Ishikawa (cell line): ENCODE data around the gene COQ5.
A peak's percentile ranks its signal among the peaks of the same experiment; 100 is the strongest.

ENCODE experiments used
- CEBPB ChIP-seq: IDR thresholded peaks from 2 replicates; pipeline ENCODE4 v1.6.1; 2012
- CREB1 ChIP-seq: IDR thresholded peaks from 2 replicates; pipeline ENCODE4 v1.6.1; 2012; ENCODE audit warnings: low read depth
- EGR1 ChIP-seq: IDR thresholded peaks from 2 replicates; pipeline ENCODE4 v1.6.1; 2012
- EP300 ChIP-seq: IDR thresholded peaks from 2 replicates; pipeline ENCODE4 v1.6.1; 2012; ENCODE audit warnings: borderline replicate concordance
- FOXM1 ChIP-seq: IDR thresholded peaks from 2 replicates; pipeline ENCODE4 v1.6.1; 2012; ENCODE audit warnings: low read depth, borderline replicate concordance
- MAX ChIP-seq: IDR thresholded peaks from 2 replicates; pipeline ENCODE4 v1.6.1; 2012
- NFIC ChIP-seq: IDR thresholded peaks from 2 replicates; pipeline ENCODE4 v1.6.1; 2012
- RAD21 ChIP-seq: IDR thresholded peaks from 2 replicates; pipeline ENCODE4 v1.6.1; 2012; ENCODE audit warnings: low read depth
- REST ChIP-seq: IDR thresholded peaks from 2 replicates; pipeline ENCODE4 v1.6.1; 2012; ENCODE audit warnings: low read depth, mild to moderate bottlenecking
- TAF1 ChIP-seq: IDR thresholded peaks from 2 replicates; pipeline ENCODE4 v1.6.1; 2012; ENCODE audit warnings: low read depth, mild to moderate bottlenecking
- TCF12 ChIP-seq: IDR thresholded peaks from 2 replicates; pipeline ENCODE4 v1.6.1; 2012; ENCODE audit warnings: low read depth
- TEAD4 ChIP-seq: IDR thresholded peaks from 2 replicates; pipeline ENCODE4 v1.6.1; 2012
- YY1 ChIP-seq: IDR thresholded peaks from 2 replicates; pipeline ENCODE4 v1.6.1; 2012; ENCODE audit warnings: low read depth
- ZBTB7A ChIP-seq: IDR thresholded peaks from 2 replicates; pipeline ENCODE4 v1.6.1; 2012; ENCODE audit warnings: low read depth
- TF ChIP-seq, protein P1 (sequence below): IDR thresholded peaks from 2 replicates; pipeline ENCODE4 v1.6.1; 2012

COQ5 gene

DNA sequence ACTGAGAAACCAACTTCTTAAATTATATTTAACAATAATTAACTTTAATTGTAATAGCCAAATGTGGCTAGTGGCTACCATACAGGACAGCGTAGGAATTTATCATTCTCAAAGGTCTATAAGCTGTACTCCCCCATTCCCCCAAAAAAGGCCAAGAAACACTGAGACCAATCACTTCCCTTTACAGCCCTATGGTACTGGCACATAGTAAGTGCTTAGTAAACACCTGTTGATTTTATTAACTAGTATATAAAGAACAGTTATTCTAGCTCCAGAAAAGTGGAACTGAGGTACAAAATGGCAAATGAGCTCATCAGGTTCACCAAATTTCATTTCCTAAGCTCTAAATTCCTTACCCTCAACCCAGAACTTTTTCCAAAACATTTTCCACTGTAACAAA lies 53.3 kb downstream of the COQ5 start:
- TF ChIP-seq CREB1 (no peak), EP300 (no peak)

DNA sequence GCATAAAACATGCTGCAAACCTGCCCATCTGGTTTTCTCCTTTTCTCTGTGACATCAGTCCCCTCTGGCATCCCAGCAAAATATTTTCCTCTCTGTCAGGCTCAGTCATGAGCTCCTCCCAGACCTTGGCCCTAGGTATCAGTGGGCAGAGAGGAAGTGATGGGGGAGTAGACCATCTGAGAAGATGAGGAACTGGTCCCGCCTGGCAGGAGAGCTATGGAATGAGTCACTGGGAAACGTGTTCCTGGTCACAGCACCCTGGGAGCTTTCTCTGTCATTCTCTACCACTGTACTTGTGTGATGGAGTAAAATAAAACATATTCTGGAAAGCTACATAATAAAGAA lies 54.4 kb downstream of the COQ5 start:
- TF ChIP-seq NFIC (0 out of 2 replicates have a peak, but pooled peaks have one; percentile 10), EGR1 (no peak), RAD21 (no peak)

DNA sequence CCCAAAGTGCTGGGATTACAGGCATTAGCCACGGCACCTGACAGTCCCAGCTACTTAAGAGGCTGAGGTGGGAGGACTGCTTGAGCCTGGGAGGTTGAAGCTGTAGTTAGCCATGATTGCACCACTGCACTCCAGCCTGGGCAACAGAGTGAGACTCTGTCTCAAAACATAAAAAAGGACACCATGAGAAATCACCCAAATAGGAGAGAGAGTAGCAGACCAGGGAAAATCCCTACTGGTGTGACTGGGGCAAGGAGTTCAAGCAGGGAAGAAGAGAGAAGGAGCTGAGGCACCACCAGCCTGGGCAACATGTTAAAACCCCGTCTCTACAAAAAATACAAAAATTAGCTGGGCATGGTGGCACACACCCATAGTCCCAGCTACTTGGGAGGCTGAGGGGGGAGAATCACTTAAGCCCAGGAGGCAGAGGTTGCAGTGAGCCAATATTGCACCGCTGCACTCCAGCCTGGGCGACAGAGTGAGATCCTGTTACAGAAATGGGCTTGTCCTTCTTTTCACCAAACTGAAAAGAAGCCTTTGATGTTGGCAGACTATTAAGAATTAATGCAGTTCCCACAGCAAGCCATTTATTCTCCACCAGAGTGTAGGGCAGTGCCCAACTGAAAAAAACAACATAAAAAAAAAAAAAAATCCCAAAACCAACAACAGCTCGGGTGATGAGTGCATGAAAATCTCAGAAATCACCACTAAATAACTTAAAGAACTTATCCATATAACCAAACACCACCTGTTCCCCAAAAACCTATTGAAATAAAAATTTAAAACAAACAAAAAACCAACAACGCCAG lies 54.9 kb downstream of the COQ5 start:
- TF ChIP-seq YY1 (no peak), FOXM1 (no peak), MAX (no peak), NFIC (no peak), ZBTB7A (no peak), TAF1 (no peak), CEBPB (no peak)
- TF ChIP-seq, protein P1, sequence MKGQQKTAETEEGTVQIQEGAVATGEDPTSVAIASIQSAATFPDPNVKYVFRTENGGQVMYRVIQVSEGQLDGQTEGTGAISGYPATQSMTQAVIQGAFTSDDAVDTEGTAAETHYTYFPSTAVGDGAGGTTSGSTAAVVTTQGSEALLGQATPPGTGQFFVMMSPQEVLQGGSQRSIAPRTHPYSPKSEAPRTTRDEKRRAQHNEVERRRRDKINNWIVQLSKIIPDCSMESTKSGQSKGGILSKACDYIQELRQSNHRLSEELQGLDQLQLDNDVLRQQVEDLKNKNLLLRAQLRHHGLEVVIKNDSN, result no peak

GRCh38 chr12:120472521-120472920 lies 56.4 kb downstream of the COQ5 start:
- no peak for TF ChIP-seq TCF12
- TF ChIP-seq CREB1, result no peak
- TF ChIP-seq EP300, result no peak
- TF ChIP-seq YY1, result no peak

GRCh38 chr12:120470150-120470784 lies 58.7 kb downstream of the COQ5 start:
- TF ChIP-seq FOXM1, result no peak
- no peak for TF ChIP-seq TAF1
- TF ChIP-seq TEAD4, result no peak
- TF ChIP-seq CREB1, result no peak
- no peak for TF ChIP-seq NFIC
- TF ChIP-seq, protein P1, result no peak
- no peak for TF ChIP-seq EGR1
- no peak for TF ChIP-seq MAX
- TF ChIP-seq REST, result no peak
- no peak for TF ChIP-seq CEBPB
- no peak for TF ChIP-seq ZBTB7A
- no peak for TF ChIP-seq RAD21
- TF ChIP-seq EP300, result no peak
- TF ChIP-seq YY1, result no peak
- TF ChIP-seq TCF12, result no peak

- TF ChIP-seq TEAD4 (no peak), RAD21 (peak; percentile 17; the same call in 1 of the 2 replicates), TAF1 (peak; percentile 65; the same call in 1 of the 2 replicates), ZBTB7A (no peak), CREB1 (no peak), MAX (peak; percentile 93), YY1 (peak; percentile 9; the same call in 1 of the 2 replicates), EP300 (no peak), TCF12 (peak; percentile 30; the same call in 1 of the 2 replicates), FOXM1 (no peak), CEBPB (no peak), REST (no peak), NFIC (no peak), EGR1 (no peak)
- TF ChIP-seq, protein P1, result no peak
These were observed 59.4 kb downstream of the COQ5 start, which contains the start of gene SRSF9 for GRCh38 chr12:120469450-120470149. Gene SRSF9, minus strand, starts transcription at chr12:120469748. Its CDS starts 139 bp downstream, at chr12:120469609.
